HG02610 (cell line): ENCODE results near the gene ABCB6.
"Not testable (repeated sequence)": the region's sequence is repeated elsewhere in the genome, so short reads cannot be mapped to it uniquely, and the experiment has no call there.

ENCODE experiments used
- ATAC-seq: cut with Tn5 transposase; IDR thresholded peaks from one replicate; pipeline ENCODE4 v1.9.1; 2021; ENCODE audit warnings: mild to moderate bottlenecking, moderate library complexity; ENCODE audit not compliant: unreplicated experiment

ABCB6 gene

GRCh38 chr2:219214141-219214540, 4.6 kb downstream of the ABCB6 start:
- no peak for ATAC-seq

GRCh38 chr2:219213486-219214071, 5.2 kb downstream of the ABCB6 start:
- no peak for ATAC-seq

- ATAC-seq = no peak
Observed at GRCh38 chr2:219213026-219213415, 5.7 kb downstream of the ABCB6 start.

GRCh38 chr2:219210886-219211362, 7.8 kb downstream of the ABCB6 start:
- no peak for ATAC-seq

- no peak for ATAC-seq
Observed at GRCh38 chr2:219210196-219210885, 8.4 kb downstream of the ABCB6 start.

GRCh38 chr2:219209236-219210195, 9.2 kb downstream of the ABCB6 start:
- no peak for ATAC-seq

DNA sequence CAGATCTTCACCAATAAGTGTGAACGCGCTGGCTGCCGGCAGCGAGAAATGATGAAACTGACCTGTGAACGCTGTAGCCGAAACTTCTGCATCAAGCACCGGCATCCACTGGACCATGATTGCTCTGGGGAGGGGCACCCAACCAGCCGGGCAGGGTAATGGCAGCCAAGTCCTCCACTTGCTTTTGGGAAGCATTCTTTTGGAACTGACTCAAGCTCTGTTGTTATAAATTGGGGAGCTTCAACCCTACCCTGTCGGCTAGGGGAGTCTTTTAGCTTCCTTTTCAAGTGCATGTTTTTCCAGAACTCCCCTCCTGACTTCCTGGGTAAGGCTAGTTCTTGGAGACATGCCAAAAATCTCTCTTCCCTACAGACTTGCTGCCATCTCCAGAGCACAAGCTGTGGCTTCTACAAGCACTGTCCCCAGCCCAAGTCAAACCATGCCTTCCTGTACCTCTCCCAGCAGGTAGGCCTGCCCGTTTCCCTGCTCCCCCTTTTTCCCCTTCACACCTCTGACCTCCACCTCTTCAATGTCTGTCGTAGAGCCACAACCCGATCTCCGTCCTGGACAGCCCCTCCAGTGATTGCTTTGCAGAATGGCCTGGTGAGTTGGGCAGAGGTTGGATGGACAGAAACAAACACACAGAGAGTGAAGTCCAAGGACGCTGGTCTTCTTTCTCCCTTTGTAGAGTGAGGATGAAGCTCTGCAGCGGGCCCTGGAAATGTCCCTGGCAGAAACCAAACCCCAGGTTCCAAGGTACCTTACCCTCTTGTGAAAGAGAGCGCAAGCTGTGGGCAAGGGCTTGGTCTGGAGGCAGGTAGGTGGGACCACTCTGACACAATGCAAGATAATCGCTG, 10.6 kb downstream of the ABCB6 start:
- ATAC-seq = no peak

DNA sequence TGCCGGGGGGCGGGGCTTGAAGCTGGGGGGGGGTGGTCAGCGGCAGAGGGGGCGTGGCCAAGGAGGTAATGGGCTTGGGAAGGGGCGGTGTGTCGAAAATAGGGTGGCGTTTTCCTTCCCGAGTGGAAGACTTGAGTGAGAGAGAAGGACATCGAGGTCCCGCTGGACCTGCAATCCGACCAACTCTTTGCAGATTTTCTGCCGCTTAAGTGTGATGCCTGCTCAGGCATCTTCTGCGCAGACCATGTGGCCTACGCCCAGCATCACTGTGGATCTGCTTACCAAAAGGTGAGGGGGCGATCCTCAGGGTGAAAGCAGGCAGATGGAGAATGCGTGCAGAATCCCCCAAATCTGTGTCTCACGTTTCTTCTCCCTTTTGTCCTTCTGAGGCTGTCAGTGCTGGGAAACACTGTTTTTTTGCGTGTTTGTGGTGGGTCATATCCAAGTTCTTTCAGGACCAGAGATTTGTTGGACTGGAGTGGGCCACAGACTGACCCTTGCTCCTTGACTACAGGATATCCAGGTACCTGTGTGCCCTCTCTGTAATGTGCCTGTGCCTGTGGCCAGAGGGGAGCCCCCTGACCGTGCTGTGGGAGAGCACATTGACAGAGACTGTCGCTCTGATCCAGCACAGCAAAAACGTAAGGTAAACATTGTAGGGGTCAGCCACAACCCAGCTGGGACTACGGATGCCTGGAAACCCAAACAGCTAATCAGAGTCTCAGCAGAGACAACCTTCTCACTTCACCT, 11.4 kb downstream of the ABCB6 start:
- ATAC-seq = no peak

DNA sequence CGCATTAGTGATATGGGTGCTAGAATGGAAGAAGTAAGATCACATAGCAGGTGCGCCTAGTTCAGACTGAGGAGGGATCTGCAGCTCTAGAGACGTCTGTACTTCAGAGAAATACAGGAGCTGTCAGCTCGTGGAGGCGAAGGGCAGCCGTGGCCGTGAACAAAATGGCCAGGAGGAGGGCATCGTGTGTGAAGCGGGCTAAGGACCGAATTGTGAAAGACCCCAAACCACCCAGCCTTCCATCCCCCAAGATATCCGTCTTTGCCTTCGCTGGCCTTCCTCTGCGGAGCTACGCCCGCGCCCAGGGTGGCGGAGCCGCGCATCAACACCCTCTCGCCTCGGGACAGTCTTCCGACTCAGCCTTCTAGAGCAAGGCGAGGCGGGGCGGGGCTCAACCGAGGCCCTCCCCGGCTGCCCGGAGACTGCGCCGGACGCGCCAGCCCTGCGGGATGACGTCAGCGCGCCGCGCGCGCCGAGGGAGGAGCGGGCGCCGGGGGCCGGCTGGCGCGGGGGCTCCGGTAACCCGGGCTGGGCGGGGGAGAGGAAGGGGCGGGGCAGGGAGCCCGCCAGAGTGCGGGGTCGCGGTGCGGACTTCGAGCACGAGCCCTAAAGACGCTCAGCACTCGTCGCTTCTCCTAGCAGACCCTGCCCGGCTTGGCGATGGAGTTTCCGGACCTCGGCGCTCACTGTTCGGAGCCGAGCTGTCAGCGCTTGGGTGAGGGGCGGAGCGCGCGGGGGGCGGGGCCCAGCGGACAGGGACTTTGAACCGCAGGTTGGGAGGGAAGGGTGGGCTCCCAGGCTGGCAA, 12.2 kb downstream of the ABCB6 start, which contains the start of gene ZFAND2B:
ZFAND2B (plus strand) TSS at position 455 of the 806 bp plus-strand sequence; CDS start at position 661, 206 bp downstream.
- peak; percentile 98 for ATAC-seq

DNA sequence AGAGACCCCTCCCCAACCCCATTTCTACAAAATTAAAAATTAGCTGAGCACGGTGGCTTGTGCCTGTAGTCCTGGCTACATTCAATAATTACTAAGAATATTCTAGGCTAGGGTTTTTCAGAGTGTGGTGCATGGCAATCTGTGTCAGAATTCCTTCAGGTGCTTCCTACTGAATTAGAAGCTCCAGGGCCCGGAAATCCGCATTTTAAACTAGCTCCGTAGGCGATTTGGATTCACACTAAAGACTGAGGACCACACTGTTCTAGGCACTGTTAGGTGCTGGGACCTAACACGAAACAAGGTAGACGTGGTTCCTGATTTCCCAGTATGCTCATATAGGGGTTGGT, 12.8 kb downstream of the ABCB6 start:
- ATAC-seq = no peak

GRCh38 chr2:219205165-219205538, 13.6 kb downstream of the ABCB6 start:
- no peak for ATAC-seq

- ATAC-seq = no peak
Observed at GRCh38 chr2:219204425-219205164, 14.2 kb downstream of the ABCB6 start.

DNA sequence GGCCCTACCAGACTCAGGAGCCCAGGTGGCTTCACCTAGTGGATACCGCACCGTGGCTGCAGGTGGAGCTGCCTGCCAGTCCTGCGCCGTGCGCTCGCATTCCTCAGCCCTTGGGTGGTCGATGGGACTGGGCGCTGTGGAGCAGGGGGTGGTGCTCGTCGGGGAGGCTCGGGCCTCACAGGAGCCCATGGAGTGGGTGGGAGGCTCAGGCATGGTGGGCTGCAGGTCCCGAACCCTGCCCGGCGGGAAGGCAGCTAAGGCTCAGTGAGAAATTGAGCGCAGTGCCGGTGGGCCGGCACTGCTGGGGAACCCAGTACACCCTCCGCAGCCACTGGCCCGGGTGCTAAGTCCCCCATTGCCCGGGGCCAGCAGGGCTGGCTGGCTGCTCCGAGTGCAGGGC, 17.4 kb downstream of the ABCB6 start:
- not testable (repeated sequence) for ATAC-seq

DNA sequence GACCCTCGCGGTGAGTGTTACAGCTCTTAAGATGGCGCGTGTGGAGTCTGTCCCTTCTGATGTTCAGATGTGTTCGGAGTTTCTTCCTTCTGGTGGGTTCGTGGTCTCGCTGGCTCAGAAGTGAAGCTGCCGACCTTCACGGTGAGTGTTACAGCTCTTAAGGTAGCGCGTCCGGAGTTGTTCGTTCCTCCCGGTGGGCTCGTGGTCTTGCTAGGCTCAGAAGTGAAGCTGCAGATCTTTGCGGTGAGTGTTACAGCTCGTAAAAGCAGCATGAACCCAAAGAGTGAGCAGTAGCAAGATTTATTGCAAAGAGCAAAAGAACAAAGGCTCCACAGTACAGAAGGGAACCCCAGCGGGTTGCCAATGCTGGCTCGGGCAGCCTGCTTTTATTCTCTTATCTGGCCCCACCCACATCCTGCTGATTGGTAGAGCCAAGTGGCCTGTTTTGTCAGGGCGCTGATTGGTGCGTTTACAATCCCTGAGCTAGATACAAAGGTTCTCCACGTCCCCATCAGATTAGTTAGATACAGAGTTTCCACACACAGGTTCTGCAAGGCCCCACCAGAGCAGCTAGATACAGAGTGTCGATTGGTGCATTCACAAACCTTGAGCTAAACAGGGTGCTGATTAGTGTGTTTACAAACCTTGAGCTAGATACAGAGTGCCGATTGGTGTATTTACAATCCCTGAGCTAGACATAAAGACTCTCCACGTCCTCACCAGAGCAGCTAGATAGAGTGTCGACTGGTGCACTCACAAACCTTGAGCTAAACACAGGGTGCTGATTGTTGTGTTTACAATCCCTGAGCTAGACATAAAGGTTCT, 18.0 kb downstream of the ABCB6 start:
- ATAC-seq = not testable (repeated sequence)

- no peak for ATAC-seq
Observed at GRCh38 chr2:219199470-219200211, 19.1 kb downstream of the ABCB6 start.

- ATAC-seq = no peak
Observed at GRCh38 chr2:219198974-219199373, 19.8 kb downstream of the ABCB6 start.

DNA sequence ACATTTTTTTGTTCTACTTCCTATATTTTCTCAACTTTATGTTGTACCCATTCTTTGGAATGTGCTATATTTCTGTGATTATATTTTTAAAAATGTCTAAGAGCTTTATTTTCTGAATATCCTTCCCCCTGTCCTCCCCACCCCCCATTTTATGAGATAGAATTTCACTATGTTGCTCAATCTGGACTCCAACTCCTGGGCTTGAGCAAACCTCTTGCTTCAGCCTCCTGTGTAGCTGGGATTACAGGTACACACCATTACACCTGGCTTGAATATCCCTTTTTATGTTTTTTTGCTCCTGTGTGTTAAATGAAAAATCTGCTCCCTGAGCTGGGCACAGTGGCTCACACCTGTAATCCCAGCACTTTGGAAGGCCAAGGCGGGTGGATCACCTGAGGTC, 21.4 kb downstream of the ABCB6 start:
- no peak for ATAC-seq
